DMS153 (cell line): ENCODE data around the gene STAC.
"Not testable (repeated sequence)": the region's sequence is repeated elsewhere in the genome, so short reads cannot be mapped to it uniquely, and the experiment has no call there.

ENCODE experiments used
- DNase-seq: peaks from one replicate; lab custom pipeline; 2025; lab: John Stamatoyannopoulos, UW

The STAC gene

DNA sequence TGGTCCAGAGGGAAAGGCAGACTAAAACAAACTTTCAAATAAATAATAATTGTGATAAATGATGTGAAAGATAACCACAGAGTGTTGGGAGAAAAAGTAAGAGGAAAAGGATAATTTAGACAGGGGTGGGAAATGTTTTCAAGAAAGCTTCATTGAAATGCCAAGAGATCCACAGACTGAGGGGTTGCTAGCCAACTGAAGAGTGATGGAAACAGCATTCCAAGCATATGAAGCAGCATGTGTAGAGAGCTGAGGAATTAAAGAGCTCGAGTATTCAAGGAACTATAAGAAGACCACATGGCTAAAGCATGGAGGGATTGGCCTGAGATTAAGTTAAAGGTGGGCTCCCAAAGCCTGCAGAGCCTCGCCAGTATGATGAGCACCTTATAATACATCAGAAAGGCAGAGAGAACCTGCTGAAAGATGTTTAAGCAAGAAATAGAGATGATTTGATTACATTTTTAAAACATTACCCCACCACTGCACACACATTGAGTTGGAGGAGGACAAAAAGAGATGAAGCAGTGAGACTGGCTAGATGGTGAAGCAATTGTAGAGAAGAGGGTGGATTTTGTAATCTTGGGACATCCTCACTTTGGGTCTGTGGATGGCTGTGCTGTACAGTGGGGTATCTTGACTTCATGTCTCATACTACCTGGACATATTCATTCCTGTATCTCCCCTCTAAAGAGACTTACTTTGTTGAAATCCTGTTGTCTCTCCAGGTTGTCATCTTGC is 100.8 kb downstream of the STAC start:
- DNase-seq: no peak

- no peak for DNase-seq
Measured at GRCh38 chr3:36482256-36482655, 102.0 kb downstream of the STAC start.

- DNase-seq: no peak
Measured at GRCh38 chr3:36482880-36483279, 102.6 kb downstream of the STAC start.

- DNase-seq: no peak
Measured at GRCh38 chr3:36483709-36484108, 103.4 kb downstream of the STAC start.

GRCh38 chr3:36484386-36484785 is 104.1 kb downstream of the STAC start:
- no peak for DNase-seq

DNA sequence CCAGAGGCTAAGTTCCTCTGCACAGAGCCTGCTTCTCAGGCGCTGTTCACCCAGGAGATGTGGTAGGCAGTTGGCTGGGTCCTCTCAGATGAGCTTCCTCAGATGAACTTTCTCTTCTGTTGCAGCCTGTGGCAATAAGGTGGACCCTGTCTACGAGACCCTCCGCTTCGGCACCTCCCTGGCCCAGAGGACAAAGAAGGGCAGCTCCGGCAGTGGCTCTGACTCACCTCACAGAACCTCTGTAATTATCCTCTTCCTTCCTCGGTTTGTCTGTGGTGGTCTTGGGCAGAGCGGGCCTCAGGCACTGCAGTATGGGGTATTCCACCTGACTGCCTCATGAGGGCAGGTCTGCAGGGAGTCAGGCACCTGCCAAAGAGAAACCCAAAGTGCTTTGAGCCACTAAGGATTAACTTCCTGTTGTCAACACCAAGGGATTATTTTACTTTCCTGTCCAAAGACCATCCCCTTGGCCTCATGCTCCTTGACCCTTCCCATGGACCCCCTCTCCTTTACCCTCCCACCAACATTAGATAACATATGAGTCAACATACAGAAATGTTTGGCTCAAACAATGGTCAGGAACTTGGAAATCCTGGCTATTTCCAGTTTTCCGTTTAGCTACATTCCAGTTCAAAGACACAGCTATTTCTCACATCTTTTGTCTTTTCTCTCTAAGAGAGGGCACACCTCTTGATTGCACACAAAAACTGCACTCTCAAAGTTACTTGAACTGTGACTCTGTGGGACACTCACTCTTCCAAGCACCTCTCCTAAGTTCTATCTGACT is 105.9 kb downstream of the STAC start:
- no peak for DNase-seq

GRCh38 chr3:36487616-36488015 is 107.3 kb downstream of the STAC start:
- DNase-seq: no peak

DNA sequence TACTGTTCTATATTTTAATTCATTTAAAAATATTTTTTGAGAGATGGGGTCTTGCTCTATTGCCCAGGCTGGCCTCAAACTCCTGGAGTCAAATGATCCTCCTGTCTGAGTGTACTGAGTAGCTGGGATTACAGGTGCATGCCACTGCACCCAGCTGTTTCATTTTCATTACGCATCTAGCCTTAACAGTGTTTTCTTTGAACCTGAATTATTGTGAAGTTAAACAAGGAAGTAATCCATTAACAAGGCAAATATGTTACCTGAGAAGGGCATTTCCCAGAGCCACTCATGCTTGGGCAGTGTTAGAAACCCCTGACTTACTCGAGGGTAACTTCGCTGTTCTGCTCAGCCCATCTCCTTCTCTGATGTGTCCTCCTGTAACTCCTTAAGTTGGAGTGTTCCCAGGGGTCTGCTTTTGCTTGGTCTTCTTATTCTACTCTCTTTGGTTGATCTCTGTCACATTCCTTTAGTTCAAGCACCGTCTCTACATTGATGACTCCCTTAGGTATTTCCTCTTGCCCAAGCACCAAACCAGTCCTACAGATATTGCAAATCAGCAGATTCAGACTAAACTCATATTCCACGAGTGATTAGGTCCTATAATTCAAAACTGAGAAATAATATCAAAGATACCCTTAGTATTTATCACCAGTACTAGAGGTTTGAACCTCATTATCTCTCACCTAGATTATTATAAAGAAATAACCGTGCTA is 107.9 kb downstream of the STAC start:
- DNase-seq: no peak

GRCh38 chr3:36489101-36489500 is 108.8 kb downstream of the STAC start:
- DNase-seq: no peak

DNA sequence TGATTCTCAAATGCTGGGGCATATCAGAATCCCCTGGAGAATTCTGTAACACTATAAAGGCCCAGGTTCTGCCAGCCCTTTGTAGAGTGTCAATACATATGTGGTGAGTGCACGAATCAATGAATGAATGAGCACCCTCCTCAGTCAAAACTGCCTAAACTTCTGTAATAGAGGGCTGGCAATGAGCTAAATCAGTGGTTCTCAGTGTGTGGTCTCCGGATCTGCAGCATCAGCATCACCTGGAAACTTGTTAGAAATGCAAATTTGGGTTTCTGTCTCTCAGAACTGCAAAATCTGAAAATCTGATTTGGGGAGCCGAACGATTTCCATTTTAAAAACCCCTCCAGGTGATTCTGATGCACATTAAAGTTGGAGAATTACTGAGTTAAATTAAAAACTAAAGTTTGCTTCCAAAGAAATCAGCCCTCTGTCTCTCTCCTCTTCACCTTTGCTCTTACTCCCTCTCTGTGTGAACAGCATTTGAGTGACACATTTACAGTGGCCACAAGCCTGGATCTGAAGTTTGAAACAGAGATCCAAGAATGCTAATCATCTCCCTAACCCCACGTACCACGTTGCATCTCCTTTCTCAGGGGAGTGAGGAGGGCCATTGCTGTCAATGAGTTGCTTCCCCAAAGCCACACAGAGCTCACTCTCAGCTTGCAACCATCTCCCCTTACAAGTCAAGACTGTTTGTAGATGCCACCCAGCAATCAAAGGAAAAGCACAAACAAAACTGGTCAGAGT is 109.5 kb downstream of the STAC start:
- no peak for DNase-seq

GRCh38 chr3:36493051-36493450 is 112.7 kb downstream of the STAC start:
- DNase-seq: no peak

- no peak for DNase-seq
Measured at GRCh38 chr3:36494461-36495109, 114.3 kb downstream of the STAC start.

GRCh38 chr3:36496684-36497633 is 116.7 kb downstream of the STAC start:
- DNase-seq: no peak

- not testable (repeated sequence) for DNase-seq
Measured at GRCh38 chr3:36500053-36500452, 119.7 kb downstream of the STAC start.

- DNase-seq: no peak
Measured at GRCh38 chr3:36501616-36502015, 121.3 kb downstream of the STAC start.

GRCh38 chr3:36505393-36505792 is 125.1 kb downstream of the STAC start:
- DNase-seq: no peak

- DNase-seq: no peak
Measured at GRCh38 chr3:36511791-36512486, 131.6 kb downstream of the STAC start.

DNA sequence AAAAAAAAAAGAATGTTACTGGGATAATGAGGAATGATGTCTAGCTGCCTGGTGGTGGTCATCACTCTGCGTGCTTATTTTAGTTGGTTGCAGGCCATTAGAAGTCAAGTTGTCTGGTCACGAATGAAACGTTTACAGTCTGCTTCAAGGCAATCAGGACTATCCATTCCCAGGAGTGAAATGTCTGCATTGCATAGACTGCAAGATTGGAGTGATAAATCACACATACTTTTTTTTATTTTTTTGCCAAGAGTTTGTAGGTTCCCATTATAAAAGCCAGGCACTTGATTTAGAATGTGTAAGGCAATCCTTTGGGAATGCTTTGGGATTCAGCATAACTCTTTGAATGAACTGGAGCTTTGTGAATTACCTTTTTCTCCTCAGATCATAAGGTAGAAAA is 132.3 kb downstream of the STAC start:
- DNase-seq: no peak

DNA sequence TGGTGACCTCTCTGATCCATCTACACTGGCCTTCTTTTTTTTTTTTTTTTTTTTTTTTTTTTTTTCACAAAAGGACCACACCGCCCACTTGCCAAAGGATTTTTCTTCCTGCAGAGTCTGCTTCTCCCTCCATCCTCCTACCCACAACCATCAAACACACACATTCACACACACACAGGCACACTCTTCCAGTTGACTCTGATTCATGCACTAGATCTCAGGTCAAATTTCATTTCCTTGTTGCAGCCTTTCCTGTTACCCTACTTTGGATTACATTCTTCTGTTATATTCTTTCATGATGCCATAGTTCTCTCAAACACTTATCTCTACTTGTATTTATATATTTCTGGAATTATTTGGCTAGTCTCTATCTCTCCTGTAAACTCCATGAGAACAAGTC is 133.9 kb downstream of the STAC start:
- no peak for DNase-seq

DNA sequence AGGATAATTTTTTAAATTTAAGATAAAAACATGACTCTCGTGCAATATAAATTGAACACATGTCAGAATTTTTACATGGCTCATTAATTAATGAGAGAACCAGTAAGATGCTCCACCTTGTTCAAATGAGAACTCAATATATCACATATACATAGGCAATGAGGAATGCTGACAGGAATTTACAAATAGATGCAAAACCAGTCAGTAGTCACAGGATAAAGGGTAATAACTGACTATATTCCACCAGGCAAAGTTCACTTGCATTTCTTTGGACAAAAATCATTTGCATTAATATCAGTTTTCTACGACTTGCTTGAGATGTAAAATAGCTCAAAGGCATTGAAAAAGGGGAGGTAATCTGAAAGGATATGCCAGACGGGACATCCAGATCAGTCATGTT is 139.4 kb downstream of the STAC start:
- DNase-seq: no peak
